Measurements from ENCODE around the gene ZHX3.

The ZHX3 gene

GRCh38 chr20:41158082-41158625 lies 159.4 kb downstream of the ZHX3 start:
- no peak for DNase-seq

GRCh38 chr20:41155261-41155660 lies 162.3 kb downstream of the ZHX3 start:
- no peak for DNase-seq

- no peak for DNase-seq
Measured at GRCh38 chr20:41154436-41155176, 162.9 kb downstream of the ZHX3 start.

- no peak for DNase-seq
Measured at GRCh38 chr20:41152108-41152757, 165.3 kb downstream of the ZHX3 start.

- no peak for DNase-seq
Measured at GRCh38 chr20:41151134-41151869, 166.2 kb downstream of the ZHX3 start.

GRCh38 chr20:41150664-41151063 lies 166.9 kb downstream of the ZHX3 start:
- DNase-seq = no peak

- DNase-seq = no peak
Measured at GRCh38 chr20:41148942-41149341, 168.6 kb downstream of the ZHX3 start.

GRCh38 chr20:41147767-41148191 lies 169.8 kb downstream of the ZHX3 start:
- DNase-seq = peak in 30 of 56 donors; percentile 4 to 74 (median 34)

GRCh38 chr20:41145821-41146620 lies 171.5 kb downstream of the ZHX3 start:
- DNase-seq = peak in 41 of 56 donors; percentile 13 to 84 (median 50)

- DNase-seq = no peak
Measured at GRCh38 chr20:41145317-41145716, 172.2 kb downstream of the ZHX3 start.

GRCh38 chr20:41143354-41143753 lies 174.2 kb downstream of the ZHX3 start:
- no peak for DNase-seq

- DNase-seq = no peak
Measured at GRCh38 chr20:41142919-41143318, 174.6 kb downstream of the ZHX3 start.

GRCh38 chr20:41142245-41142644 lies 175.3 kb downstream of the ZHX3 start:
- DNase-seq = no peak

GRCh38 chr20:41141153-41141815 lies 176.2 kb downstream of the ZHX3 start:
- DNase-seq = no peak

GRCh38 chr20:41140226-41141133 lies 177.1 kb downstream of the ZHX3 start:
- no peak for DNase-seq

- no peak for DNase-seq
Measured at GRCh38 chr20:41139227-41140093, 178.1 kb downstream of the ZHX3 start.

GRCh38 chr20:41138475-41139226 lies 178.9 kb downstream of the ZHX3 start:
- peak in 1 of 56 donors; percentile 44 for DNase-seq
